HuH-7.5 (cell line): ENCODE measurements around the gene LIMK2.
"Not testable (repeated sequence)": the region's sequence is repeated elsewhere in the genome, so short reads cannot be mapped to it uniquely, and the experiment has no call there.

Experiments used
- DNase-seq: peaks from one replicate; pipeline ENCODE4 v3.0.0; 2011; ENCODE audit warnings: low spot score

LIMK2 gene

GRCh38 chr22:31211862-31212730 lies at the start of gene LIMK2:
LIMK2 (plus strand) TSS chr22:31212298; CDS start chr22:31212409, 111 bp downstream.
- peak; percentile 83 for DNase-seq

DNA sequence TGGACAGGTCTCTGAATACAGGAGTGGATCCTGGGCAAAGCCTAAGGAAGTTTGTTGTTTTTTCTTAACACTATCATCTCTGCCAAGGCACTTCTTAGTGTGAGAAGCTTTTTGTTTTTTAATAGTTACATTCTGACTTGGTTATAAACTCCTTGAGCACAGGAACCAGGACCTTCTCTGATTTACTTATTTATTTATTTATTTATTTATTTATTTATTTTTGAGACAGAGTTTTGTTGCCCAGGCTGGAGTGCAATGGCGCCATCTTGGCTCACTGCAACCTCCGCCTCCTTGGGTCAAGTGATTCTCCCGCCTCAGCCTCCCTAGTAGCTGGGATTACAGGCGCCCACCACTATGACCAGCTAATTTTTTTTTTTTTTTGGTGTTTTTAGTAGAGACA lies 41.1 kb upstream of the LIMK2 start:
- no peak for DNase-seq

DNA sequence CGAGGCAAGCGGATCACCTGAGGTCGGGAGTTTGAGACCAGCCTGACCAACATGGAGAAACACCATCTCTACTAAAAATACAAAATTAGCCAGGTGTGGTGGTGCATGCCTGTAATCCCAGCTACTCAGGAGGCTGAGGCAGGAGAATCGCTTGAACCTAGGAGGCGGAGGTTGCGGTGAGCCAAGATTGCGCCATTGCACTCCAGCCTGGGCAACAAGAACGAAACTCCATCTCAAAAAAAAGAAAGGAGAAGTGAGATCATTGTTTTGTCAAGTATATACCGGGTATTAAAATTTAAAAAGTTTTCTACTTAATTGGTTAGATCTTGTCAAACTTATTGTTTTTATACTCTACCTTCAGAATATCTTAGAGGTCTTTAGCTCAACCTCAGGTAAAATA lies 40.4 kb upstream of the LIMK2 start:
- not testable (repeated sequence) for DNase-seq

- no peak for DNase-seq
Observed at GRCh38 chr22:31173386-31174145, 38.5 kb upstream of the LIMK2 start.

GRCh38 chr22:31176923-31177322 lies 35.2 kb upstream of the LIMK2 start:
- no peak for DNase-seq

DNA sequence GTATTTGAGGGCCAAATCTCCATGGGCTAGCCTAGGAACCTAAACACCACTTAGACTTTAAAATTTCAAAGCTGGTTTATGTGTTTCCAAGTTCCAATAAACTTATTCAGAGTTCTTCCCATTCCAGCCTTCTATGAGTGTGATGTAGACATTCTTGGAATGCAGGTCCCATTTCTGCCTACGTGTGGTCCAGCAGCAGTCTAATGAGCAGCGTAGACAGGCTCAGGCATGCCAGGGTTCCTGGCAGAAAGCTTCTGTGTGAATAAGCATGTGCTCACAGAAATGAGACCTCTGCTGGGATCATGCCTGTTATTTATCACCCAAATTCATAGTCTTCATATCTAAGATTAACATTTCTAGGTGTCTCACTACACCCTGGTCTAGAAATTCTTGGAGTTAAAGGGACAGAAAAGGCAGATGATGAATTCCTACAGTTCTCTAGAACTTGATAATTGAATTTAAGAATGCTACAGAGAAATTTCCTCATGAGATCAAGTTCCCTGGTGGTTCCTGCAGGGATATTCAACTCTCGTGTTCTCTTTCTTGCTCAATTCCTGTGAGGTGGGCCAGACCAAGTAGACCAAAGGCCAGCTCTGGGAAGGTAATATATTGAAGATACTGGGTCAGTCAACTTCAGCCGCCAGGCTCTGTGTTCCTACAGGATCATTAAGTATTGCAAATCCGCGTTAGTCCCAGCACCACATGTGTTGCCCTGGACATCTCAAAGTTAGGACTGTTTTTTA lies 34.5 kb upstream of the LIMK2 start:
- no peak for DNase-seq

GRCh38 chr22:31178859-31179258 lies 33.2 kb upstream of the LIMK2 start:
- DNase-seq = no peak

- DNase-seq = peak; percentile 83
Observed at GRCh38 chr22:31179345-31179744, 32.8 kb upstream of the LIMK2 start.

DNA sequence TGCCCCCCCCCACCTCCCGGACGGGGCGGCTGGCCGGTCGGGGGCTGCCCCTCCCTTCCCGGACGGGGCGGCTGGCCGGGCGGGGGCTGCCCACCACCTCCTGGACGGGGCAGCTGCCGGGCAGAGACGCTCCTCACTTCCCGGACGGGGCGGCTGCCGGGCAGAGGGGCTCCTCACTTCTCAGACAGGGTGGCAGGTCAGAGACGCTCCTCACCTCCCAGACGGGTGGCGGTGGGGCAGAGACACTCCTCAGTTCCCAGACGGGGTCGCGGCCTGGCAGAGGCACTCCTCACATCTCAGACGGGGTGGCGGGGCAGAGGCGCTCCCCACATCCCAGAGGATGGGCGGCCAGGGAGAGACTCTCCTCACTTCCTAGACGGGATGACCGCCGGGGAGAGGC lies 28.1 kb upstream of the LIMK2 start:
- no peak for DNase-seq

DNA sequence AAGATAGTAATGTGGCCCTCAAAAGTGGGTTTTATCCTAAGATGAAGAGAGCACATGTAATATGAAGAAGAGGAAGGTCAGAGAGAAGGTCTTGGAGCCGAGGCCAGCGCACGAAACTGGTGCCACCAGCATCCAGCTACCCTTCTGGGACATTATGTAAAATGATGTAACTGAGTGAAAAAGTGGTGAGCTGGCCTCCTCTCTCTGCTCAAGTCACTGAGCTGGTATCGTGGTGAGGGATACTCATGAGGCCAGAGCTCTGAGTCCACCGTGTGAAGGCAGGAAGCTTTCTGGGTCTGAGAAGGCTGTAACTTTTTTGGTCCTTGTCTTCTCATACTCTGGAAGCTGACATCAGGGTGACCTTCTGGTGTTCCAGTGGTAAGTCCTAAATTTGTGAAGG lies 27.0 kb upstream of the LIMK2 start:
- no peak for DNase-seq

DNA sequence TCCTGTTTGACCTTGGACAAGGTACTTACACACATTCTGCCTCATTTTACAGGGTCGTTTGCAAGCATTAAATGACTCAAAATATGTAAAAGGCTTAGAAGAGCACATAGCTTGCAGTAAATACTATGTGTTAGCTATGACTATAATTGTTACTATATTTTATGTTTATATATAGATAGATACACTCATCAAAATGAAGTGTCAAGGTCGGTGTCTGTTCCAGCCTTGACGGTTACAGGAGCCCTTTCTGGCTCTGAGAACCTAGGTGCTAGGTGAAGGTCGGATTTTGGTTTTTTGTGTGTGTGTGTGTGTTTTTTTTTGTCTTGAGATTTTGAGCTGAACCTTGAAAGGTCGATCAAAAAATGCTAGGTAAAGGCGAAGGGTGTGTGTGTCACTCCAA lies 24.5 kb upstream of the LIMK2 start:
- no peak for DNase-seq

DNA sequence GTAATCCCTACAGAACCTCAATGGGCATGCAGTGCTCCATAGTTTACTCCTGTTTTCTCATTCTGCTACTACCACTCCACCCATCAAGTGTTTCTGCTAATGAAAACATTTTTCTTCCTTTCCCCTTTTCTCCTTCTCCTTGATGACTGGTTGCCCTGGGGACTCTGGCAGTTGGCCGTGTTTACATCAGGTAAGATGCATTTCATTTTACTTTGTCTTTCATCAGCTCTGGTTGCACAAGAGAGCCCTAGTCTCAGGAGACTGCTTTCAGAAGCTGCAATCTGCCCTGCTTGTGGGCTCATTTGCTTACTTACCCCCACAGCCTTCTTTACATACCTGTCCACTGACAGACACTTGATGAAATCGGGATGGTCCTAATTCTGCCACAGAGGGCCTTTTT lies 19.6 kb upstream of the LIMK2 start:
- no peak for DNase-seq

- DNase-seq = no peak
Observed at GRCh38 chr22:31193092-31193491, 19.0 kb upstream of the LIMK2 start.

GRCh38 chr22:31194681-31195080 lies 17.4 kb upstream of the LIMK2 start:
- not testable (repeated sequence) for DNase-seq

DNA sequence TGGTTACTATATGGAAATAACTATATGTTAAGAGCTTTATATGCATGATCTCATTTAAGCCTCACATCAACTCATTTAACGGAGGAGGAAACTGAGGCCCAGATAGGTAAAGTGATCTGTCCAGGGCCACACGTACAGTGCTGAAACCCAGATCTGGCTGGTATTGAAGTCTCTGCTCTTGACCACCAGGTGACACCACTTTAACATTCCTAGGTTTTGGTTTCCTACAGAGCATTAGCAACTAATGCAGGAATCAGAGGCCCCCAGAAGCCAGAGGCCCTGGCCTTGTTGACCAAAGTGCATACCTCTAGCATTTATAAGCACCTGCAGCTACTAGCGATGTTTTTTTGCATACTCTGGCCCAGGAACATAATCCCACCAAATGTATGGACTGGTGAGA lies 12.9 kb upstream of the LIMK2 start:
- no peak for DNase-seq

- DNase-seq = not testable (repeated sequence)
Observed at GRCh38 chr22:31204352-31204984, 7.6 kb upstream of the LIMK2 start.

GRCh38 chr22:31205059-31205458 lies 7.0 kb upstream of the LIMK2 start:
- not testable (repeated sequence) for DNase-seq

DNA sequence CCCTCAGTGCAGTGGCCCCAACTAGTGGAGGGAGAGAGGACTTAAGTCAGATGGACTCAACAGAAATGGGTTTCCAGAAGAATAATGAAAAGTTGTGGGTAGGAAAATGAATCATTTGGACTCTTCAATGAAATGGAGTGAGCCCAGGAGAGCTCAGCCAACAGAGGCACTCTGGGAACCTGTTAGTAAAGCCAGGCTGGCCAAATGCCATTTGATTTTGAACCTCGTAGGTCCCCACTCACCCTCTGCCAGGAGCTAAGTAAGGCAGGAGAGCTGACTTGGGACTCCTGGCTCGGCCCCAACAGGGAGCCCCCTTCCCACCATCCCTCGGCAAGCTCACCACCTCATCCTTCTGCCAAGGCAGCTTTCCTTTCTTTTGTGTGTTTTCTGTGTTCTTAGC lies 5.6 kb upstream of the LIMK2 start:
- not testable (repeated sequence) for DNase-seq

DNA sequence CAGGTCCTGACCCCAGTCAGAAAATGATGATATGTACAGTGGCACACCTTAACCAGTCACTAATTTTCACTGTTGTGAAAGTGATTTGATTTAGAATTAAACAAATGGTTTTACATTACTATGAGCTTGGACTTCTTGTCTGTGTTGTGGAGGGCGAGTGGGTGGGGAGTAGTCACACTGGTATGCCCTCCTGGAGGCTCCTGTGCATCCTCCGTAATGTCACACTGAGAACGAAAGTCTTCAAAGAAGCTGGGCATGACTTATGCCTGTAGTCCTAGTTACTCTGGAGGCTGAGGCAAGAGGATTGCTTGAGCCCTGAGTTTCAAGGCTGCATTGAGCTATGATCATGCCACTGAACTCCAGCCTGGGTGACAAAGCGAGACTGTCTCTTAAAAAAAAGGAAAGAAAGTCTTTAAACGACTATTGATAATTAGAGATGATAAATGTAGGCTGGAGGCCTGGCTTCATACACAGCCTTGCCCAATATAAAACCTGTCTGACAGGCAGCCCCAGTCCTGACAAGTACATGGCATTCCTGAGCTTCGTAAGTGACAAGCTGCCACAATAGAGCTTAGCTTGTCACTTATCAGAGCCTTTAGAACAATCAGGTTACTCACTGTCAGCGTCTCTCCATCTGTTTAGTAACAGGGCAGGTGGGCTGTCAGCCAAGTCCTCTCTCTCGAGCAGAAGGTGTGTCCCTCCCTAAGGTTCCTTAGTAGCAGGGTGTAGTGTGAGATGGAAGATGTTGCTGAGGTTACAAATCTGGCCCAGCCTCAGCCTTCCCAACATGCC lies 5.0 kb upstream of the LIMK2 start:
- no peak for DNase-seq

DNA sequence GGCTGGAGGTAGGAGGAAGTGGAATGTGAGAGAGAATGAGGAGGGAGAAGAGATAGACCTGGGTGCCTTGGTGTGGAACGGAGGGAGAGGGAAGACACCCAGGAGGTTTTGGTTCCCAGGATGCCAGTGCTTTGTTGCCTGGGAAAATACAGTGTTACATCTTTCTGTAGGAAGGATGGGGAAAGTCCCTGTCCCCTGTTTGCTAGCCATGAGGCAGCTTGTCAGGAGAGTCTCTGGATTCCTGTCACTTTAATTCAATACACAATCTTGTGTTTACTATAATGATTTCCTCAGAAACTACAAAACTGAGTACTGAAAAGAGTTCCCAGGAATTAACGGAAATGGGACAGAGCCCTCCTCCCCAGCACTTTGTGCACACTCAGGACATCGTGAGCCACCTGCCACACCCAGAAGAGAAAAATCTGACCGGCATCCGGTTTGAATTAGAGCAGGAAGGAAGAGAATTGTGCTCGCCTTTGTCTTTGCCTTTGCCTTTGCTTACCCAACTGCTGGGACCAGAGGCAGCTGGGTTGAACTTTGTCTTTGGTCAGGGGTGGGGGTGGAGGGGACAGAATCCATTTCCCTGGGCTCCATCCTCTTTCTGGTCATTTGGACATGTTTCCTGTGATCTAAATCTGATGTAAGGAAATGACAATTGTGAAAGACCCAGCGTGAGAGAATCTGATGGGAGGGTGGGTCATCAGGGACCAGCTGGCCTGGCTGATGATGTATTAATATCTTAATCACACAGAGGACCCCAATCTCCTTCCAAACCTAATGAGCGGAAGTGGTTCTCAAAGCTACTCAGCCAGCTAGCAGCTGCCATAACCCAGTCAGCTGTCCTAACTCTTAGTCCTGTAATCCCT lies 1.3 kb upstream of the LIMK2 start:
- DNase-seq = no peak
